HG03159 (cell line): ENCODE data around the gene KCNK1.

ENCODE experiments used
- ATAC-seq: cut with Tn5 transposase; IDR thresholded peaks from one replicate; pipeline ENCODE4 v1.9.1; 2021; ENCODE audit warnings: mild to moderate bottlenecking, moderate library complexity; ENCODE audit not compliant: unreplicated experiment

KCNK1 gene

GRCh38 chr1:233695901-233696300 is 82.0 kb downstream of the KCNK1 start:
- no peak for ATAC-seq

- no peak for ATAC-seq
Observed at GRCh38 chr1:233700338-233700737, 86.4 kb downstream of the KCNK1 start.

- no peak for ATAC-seq
Observed at GRCh38 chr1:233704170-233704897, 90.4 kb downstream of the KCNK1 start.

DNA sequence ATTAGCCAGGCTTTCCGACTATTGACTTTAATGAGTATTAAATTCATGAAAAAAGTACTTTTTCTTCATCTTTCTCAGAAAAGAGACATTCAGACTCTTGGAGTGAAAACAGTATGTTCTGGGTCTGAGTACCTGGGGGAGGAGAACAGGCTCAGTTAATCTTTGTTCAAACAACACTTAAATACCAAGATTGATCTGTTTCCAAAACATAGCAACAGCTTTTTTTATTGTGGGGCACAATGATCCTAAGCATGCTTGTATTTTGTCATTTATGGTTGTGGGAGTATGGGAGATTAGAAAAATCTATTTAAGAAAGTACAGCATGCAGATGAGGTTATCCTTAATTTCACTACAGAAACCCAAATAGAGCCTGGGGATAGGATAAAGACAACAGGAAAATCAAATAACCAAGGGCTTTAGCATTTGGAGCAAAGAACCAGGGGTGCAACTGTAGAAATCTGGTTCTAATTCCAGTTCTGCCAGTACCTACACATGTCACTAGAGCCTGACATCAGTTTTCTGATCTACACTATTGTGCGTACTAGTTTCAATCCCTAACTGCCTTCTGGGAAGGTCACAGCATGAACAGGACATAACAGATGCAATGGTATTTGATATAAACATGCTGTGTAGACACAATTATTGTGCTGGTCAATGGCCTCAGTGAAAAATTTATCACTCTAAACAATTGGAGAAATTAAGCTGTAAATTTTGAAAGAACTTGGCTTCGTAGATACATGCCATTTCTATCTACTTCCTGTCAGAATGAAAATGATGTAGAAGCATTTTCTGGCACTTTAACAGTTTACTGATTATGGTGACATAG is 91.2 kb downstream of the KCNK1 start:
- no peak for ATAC-seq

GRCh38 chr1:233707153-233707879 is 93.4 kb downstream of the KCNK1 start:
- no peak for ATAC-seq

- ATAC-seq: no peak
Observed at GRCh38 chr1:233707880-233708815, 94.2 kb downstream of the KCNK1 start.

- no peak for ATAC-seq
Observed at GRCh38 chr1:233710031-233710430, 96.1 kb downstream of the KCNK1 start.

DNA sequence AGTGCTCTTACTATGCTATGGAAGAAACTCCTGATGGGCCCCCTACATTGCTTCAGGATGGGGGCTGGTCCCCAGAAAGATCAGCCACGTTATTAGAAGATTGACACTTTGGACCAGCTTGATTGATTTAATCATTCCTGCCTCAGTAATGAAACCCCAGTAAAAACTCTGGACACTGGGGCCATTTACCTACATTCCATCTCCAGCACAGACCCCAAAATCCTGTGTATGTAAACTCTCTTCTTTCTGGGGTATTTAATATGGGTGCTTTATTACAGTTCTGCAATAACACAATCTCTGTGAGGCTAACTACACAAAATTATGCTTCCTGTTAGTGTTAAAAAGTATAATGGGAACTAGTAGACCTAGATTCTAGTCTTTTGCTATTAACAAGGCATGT is 96.6 kb downstream of the KCNK1 start:
- no peak for ATAC-seq

GRCh38 chr1:233714631-233715217 is 100.8 kb downstream of the KCNK1 start:
- ATAC-seq: no peak

DNA sequence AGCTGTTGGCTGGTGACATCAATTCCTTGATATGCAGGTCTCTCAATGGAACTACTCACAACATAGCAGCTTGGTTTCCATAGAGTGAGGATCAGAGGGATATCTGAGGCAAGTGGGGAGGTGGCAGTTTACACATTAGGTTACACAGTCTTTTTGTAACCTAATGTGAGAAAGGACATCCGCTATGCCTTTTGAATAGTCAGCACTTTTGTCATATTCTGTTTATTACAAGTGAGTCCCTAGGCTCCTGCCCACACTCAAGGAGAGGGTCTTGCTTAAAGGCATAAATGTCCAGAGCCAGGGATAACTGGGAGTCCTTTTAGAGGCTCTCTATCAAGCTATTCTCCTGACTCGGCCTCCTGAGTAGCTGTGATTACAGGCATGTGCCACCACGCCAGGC is 104.2 kb downstream of the KCNK1 start:
- ATAC-seq: no peak

DNA sequence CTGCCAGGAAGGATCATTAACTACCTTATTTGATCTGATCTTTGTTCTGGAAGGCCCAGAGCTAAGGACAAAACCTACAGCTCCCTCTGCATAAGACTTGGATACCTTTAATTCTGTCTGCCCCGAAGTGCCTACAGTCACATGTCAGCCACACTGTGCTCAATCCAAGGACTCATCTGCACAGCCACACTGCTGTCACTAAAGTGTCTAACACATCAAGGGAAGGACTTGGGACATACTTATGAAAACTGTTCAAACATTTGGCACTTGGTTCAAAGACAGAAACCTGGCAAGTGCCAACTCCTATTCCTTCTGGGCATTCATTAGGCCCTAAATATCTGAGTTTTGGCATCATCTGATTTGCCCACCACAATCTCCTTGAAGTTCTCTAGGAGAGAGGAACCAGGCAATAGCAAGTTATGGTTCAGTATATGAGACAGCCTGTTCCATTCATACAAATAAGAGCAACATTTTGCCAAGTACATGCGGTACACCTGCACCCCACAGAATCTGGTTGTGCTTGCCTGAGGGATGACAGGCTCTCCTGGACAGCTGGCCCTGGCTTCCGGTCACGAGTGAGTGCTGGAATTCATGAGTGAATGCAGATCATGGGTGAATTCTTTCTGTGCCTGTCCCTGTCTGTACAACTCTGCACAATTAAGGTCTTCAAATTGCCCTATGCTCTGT is 105.9 kb downstream of the KCNK1 start:
- no peak for ATAC-seq

DNA sequence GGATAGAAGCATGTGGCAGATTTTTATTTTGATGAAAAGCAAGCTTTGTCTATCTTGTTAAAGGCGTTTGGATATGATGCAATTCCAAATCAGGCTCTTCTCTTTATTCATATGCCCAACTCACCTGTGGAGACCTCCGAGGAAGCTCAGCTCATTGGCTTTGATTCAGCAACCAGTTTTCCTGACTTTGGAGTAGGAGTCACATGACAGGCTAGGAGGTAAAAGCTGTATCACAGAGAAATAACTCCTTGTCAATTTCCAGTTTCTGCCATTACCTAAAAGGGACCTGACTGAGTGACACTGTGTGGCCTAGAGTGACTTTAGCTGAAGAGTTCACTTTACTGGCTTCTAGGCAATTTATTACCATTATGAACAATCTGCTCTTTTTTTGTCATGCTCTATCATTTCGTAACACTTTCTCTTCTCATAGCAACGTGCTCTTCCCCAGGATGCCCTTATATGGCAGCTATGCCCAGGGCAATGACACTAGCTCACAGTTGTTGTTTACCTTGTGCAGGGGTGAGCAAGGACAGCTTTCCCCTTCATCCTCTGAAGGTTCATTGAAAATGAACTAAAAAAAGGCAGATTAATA is 107.2 kb downstream of the KCNK1 start:
- ATAC-seq: no peak
